Measurements from ENCODE around the gene HELZ2. TPM values are rescaled to one million over a fixed set of nuclear protein-coding genes. Genes with fewer than 3 reads are reported as not detected.

HELZ2 gene
- total and polyA plus RNA-seq, 2 experiments from 2014 or later: 5.2 to 48.9 TPM

GRCh38 chr20:63554361-63555278, 19.4 kb downstream of the HELZ2 start:
- peak; percentile 5 for ATAC-seq

More at GRCh38 chr20:63554361-63555278, 19.4 kb downstream of the HELZ2 start:
- no peak overlapping the region for H3K27ac Mint-ChIP-seq
- Histone ChIP-seq H3K79me2 (replicated peaks; ENCODE audit: insufficient read depth) (no peaks in the 10 kb centered on the region), H3K27ac (ENCODE audit: low read depth) (no peak overlapping the region), H3K4me1 (ENCODE audit: insufficient read depth) (peaks cover 7% of the 10 kb centered on the region; the same call in 1 of the 2 replicates), H3K9me2 (ENCODE audit: insufficient read depth) (no peaks in the 10 kb centered on the region), H3K27me3 (ENCODE audit: insufficient read depth) (no peaks in the 10 kb centered on the region), H3K4me3 (peak overlapping the region; percentile 94), H3K4me2 (peak overlapping the region; percentile 91), H3K36me3 (ENCODE audit: insufficient read depth) (no peaks in the 10 kb centered on the region), H2AFZ (no peak overlapping the region), H3F3A (replicated peaks; ENCODE audit: low read depth) (peaks cover 13% of the 10 kb centered on the region; the same call in 1 of the 2 replicates), H4K20me1 (replicated peaks; ENCODE audit: insufficient read depth) (no peaks in the 10 kb centered on the region)
- peaks cover 10% of the 10 kb centered on the region for H3K27me3 Mint-ChIP-seq (ENCODE audit: insufficient read depth, low read depth, poor library complexity)
- peaks cover 16% of the 10 kb centered on the region; the same call in 2 of the 3 replicates for H3K4me1 Mint-ChIP-seq
- no peak for TF ChIP-seq REST (IDR thresholded peaks at IDR 0.05; ENCODE audit: unreplicated experiment)
- TF ChIP-seq CTCF (conservative IDR thresholded peaks at IDR 0.05; ENCODE audit: low read depth in 2 of 2): no peak
- peak overlapping the region; percentile 75 for H3K4me3 Mint-ChIP-seq
- peaks cover 2% of the 10 kb centered on the region; the same call in 1 of the 3 replicates for H3K9me3 Mint-ChIP-seq
- DNase-seq (ENCODE audit: low spot score): peak; percentile 38
- H3K36me3 Mint-ChIP-seq (ENCODE audit: low read depth): no peaks in the 10 kb centered on the region
